ENCODE measurements around the gene QSOX2.

QSOX2 gene

GRCh38 chr9:136222166-136222905 is 23.3 kb downstream of the QSOX2 start:
- H3K4me3 ChIP-seq (ENCODE audit: low read length in 2 of 2): no peak overlapping the region
- H3K9me3 ChIP-seq (ENCODE audit: control insufficient read depth in 2 of 2, low read length in 2 of 2): no peaks in the 10 kb centered on the region
- H3K4me1 ChIP-seq (ENCODE audit: control insufficient read depth in 2 of 2, insufficient read depth in 2 of 2, low read length in 2 of 2): peaks cover 0 to 4% of the 10 kb centered on the region in 2 donors
- no peak overlapping the region for H3K9ac ChIP-seq (ENCODE audit: low read depth in 1 of 2, low read length in 2 of 2)
- H3K27ac ChIP-seq (ENCODE audit: low read depth in 2 of 2, low read length in 2 of 2): no peak overlapping the region
- H3K27me3 ChIP-seq (ENCODE audit: control insufficient read depth in 2 of 2, insufficient read depth in 2 of 2, low read length in 2 of 2): no peaks in the 10 kb centered on the region
- peaks cover 6 to 23% of the 10 kb centered on the region in 2 donors for H3K36me3 ChIP-seq (ENCODE audit: control insufficient read depth in 2 of 2, insufficient read depth in 2 of 2, low read length in 2 of 2)

- H3K27ac ChIP-seq (ENCODE audit: low read depth in 2 of 2, low read length in 2 of 2): no peak overlapping the region
- no peak overlapping the region for H3K9ac ChIP-seq (ENCODE audit: low read depth in 1 of 2, low read length in 2 of 2)
- no peak overlapping the region for H3K4me3 ChIP-seq (ENCODE audit: low read length in 2 of 2)
- no peaks in the 10 kb centered on the region for H3K27me3 ChIP-seq (ENCODE audit: control insufficient read depth in 2 of 2, insufficient read depth in 2 of 2, low read length in 2 of 2)
- no peaks in the 10 kb centered on the region for H3K4me1 ChIP-seq (ENCODE audit: control insufficient read depth in 2 of 2, insufficient read depth in 2 of 2, low read length in 2 of 2)
- H3K36me3 ChIP-seq (ENCODE audit: control insufficient read depth in 2 of 2, insufficient read depth in 2 of 2, low read length in 2 of 2): peaks cover 6 to 36% of the 10 kb centered on the region in 2 donors
- no peaks in the 10 kb centered on the region for H3K9me3 ChIP-seq (ENCODE audit: control insufficient read depth in 2 of 2, low read length in 2 of 2)
Observed at GRCh38 chr9:136220017-136220729, 25.4 kb downstream of the QSOX2 start.

- no peaks in the 10 kb centered on the region for H3K27me3 ChIP-seq (ENCODE audit: control insufficient read depth in 2 of 2, insufficient read depth in 2 of 2, low read length in 2 of 2)
- no peak overlapping the region for H3K9ac ChIP-seq (ENCODE audit: low read depth in 1 of 2, low read length in 2 of 2)
- H3K27ac ChIP-seq (ENCODE audit: low read depth in 2 of 2, low read length in 2 of 2): no peak overlapping the region
- peaks cover 8 to 43% of the 10 kb centered on the region in 2 donors for H3K36me3 ChIP-seq (ENCODE audit: control insufficient read depth in 2 of 2, insufficient read depth in 2 of 2, low read length in 2 of 2)
- no peak overlapping the region for H3K4me3 ChIP-seq (ENCODE audit: low read length in 2 of 2)
- no peaks in the 10 kb centered on the region for H3K4me1 ChIP-seq (ENCODE audit: control insufficient read depth in 2 of 2, insufficient read depth in 2 of 2, low read length in 2 of 2)
- H3K9me3 ChIP-seq (ENCODE audit: control insufficient read depth in 2 of 2, low read length in 2 of 2): no peaks in the 10 kb centered on the region
Observed at GRCh38 chr9:136219276-136219675, 26.3 kb downstream of the QSOX2 start.

DNA sequence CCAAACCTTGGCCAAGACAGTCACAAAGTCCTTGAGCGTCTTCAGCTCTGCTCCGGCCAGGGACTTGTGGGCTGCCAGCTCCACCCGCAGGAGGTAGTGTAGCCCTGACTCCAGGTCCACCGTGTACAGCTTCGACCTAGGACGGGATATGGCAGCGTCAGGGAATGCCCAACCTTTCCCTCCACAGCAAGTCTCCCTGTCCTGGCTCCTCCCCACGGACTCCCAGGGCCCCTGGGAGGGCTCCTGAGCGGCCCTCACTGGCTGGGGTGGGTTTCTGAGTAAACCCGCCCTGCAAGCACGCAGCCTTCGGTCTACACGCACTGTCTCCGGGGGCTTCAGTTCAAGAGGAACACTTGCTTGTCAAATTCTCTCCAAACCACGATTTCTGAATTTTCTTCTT is 26.9 kb downstream of the QSOX2 start:
- no peaks in the 10 kb centered on the region for H3K4me1 ChIP-seq (ENCODE audit: control insufficient read depth in 2 of 2, insufficient read depth in 2 of 2, low read length in 2 of 2)

DNA sequence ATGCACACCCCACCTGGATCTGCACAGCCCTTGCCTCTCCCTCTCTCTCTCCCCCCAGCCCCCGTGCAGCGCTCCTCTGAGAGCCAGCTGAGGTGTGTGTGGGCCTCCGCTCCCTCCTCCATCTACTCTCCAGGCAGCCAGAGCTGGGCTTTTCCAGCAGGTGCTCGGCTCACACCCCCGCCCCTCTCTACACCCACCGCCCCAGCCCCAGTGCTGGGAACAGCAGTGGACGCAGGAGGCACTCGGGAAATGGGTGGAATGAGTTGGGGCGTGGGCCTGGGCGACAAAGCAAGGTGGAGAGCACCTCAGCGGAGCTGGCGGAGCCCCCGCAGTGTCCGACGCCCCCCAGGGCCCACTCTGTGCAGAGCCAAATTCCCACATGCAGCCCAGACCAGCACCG is 27.3 kb downstream of the QSOX2 start:
- peaks cover 5 to 48% of the 10 kb centered on the region in 2 donors for H3K36me3 ChIP-seq (ENCODE audit: control insufficient read depth in 2 of 2, insufficient read depth in 2 of 2, low read length in 2 of 2)
- no peak overlapping the region for H3K4me3 ChIP-seq (ENCODE audit: low read length in 2 of 2)
- no peaks in the 10 kb centered on the region for H3K4me1 ChIP-seq (ENCODE audit: control insufficient read depth in 2 of 2, insufficient read depth in 2 of 2, low read length in 2 of 2)
- H3K27me3 ChIP-seq (ENCODE audit: control insufficient read depth in 2 of 2, insufficient read depth in 2 of 2, low read length in 2 of 2): no peaks in the 10 kb centered on the region
- no peak overlapping the region for H3K9ac ChIP-seq (ENCODE audit: low read depth in 1 of 2, low read length in 2 of 2)
- H3K27ac ChIP-seq (ENCODE audit: low read depth in 2 of 2, low read length in 2 of 2): no peak overlapping the region
- no peaks in the 10 kb centered on the region for H3K9me3 ChIP-seq (ENCODE audit: control insufficient read depth in 2 of 2, low read length in 2 of 2)

More for the DNA sequence above, 26.9 kb downstream of the QSOX2 start:
- Histone ChIP-seq H3K9me3 (ENCODE audit: control insufficient read depth in 2 of 2, low read length in 2 of 2) (no peaks in the 10 kb centered on the region), H3K36me3 (ENCODE audit: control insufficient read depth in 2 of 2, insufficient read depth in 2 of 2, low read length in 2 of 2) (peaks cover 7 to 47% of the 10 kb centered on the region in 2 donors), H3K4me3 (ENCODE audit: low read length in 2 of 2) (no peak overlapping the region), H3K9ac (ENCODE audit: low read depth in 1 of 2, low read length in 2 of 2) (no peak overlapping the region), H3K27me3 (ENCODE audit: control insufficient read depth in 2 of 2, insufficient read depth in 2 of 2, low read length in 2 of 2) (no peaks in the 10 kb centered on the region), H3K27ac (ENCODE audit: low read depth in 2 of 2, low read length in 2 of 2) (no peak overlapping the region)

DNA sequence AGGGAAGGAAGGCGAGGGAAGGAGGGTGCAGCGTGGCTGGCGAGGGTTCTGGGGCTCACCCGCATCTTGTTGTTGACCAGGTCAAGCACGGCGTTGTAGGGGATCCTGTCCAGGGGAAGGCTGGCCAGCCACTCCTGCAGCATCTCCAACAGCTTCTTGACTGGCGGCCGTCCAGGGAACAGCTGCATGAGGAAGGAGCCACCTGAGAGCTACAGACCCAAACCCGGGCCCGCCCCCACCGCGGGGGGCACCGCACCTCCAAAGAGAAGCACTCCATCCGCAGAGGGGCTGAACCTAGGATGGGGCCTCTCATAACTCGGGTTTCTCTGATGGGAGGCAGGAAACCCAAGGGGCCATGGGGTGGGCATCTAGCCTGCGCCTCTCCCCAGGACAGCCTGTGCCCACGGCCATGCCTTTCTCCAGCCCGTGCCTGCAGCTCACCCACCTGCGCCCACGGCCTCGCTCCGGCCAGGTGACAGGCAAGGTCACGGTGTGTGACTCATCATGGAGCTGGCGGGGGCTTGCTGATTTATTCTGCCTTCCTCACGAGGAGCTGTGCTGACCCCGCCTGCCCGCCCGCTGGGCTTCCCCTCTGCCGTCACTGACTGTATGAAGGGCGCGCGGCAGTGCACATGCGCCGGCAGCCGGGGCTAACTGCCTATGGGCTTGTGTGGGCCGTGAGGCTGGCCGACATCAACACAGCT is 28.9 kb downstream of the QSOX2 start:
- Histone ChIP-seq H3K36me3 (ENCODE audit: control insufficient read depth in 2 of 2, insufficient read depth in 2 of 2, low read length in 2 of 2) (peaks cover 5 to 40% of the 10 kb centered on the region in 2 donors), H3K4me1 (ENCODE audit: control insufficient read depth in 2 of 2, insufficient read depth in 2 of 2, low read length in 2 of 2) (no peaks in the 10 kb centered on the region), H3K9ac (ENCODE audit: low read depth in 1 of 2, low read length in 2 of 2) (no peak overlapping the region), H3K9me3 (ENCODE audit: control insufficient read depth in 2 of 2, low read length in 2 of 2) (no peaks in the 10 kb centered on the region), H3K4me3 (ENCODE audit: low read length in 2 of 2) (no peak overlapping the region), H3K27me3 (ENCODE audit: control insufficient read depth in 2 of 2, insufficient read depth in 2 of 2, low read length in 2 of 2) (no peaks in the 10 kb centered on the region), H3K27ac (ENCODE audit: low read depth in 2 of 2, low read length in 2 of 2) (no peak overlapping the region)

DNA sequence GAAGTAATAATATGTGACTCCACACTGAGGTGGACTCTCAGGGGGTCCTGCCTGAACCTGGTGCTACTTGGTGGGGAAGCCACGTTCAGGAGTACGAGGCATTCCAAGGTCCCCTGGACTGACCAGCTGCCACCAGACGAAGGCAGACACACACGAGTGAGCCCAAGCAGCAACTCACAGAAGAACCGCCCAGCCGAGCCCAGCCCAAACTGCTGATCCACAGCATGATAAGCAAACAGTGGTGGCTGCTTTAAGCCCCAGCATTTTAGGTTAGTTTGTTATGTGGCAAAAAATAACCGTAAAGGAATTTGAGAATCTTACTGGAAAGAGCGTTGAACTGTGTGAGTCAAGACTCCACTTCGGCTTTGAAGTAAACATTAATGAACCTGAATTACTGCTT is 31.9 kb downstream of the QSOX2 start:
- no peak overlapping the region for H3K4me3 ChIP-seq (ENCODE audit: low read length in 2 of 2)
- H3K9ac ChIP-seq (ENCODE audit: low read depth in 1 of 2, low read length in 2 of 2): no peak overlapping the region
- H3K36me3 ChIP-seq (ENCODE audit: control insufficient read depth in 2 of 2, insufficient read depth in 2 of 2, low read length in 2 of 2): peaks cover 11 to 38% of the 10 kb centered on the region in 2 donors
- no peak overlapping the region for H3K27ac ChIP-seq (ENCODE audit: low read depth in 2 of 2, low read length in 2 of 2)
- no peaks in the 10 kb centered on the region for H3K4me1 ChIP-seq (ENCODE audit: control insufficient read depth in 2 of 2, insufficient read depth in 2 of 2, low read length in 2 of 2)
- H3K27me3 ChIP-seq (ENCODE audit: control insufficient read depth in 2 of 2, insufficient read depth in 2 of 2, low read length in 2 of 2): no peaks in the 10 kb centered on the region
- no peaks in the 10 kb centered on the region for H3K9me3 ChIP-seq (ENCODE audit: control insufficient read depth in 2 of 2, low read length in 2 of 2)

DNA sequence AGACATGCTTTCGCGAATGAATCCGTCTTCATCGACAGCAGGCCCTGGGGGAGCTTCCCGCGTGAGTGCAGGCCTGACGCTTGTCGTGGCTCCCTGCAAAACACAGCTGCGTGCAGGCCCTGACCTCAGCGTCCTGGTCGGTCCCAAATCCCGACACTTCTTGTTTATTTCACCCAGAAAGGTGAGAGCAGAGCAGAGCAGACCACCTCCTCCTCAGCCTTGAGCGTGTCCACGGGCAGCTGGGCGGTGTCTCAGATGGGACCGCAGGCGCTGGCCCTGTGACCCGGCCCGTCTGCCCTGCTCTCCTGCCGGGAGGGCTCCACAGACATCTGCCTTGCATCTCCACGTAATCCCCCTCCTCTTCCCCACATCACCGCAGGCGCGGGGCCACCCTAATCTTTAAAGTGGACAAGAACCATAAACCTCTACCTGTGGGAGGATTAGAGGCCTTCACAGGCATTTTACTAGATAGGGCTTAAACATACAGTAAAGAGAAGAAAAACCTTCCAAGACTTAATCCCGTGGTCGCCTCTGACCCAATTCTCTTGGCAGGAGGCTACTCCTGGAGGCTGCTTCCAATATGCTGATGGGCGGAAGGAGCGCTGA is 33.2 kb downstream of the QSOX2 start:
- no peaks in the 10 kb centered on the region for H3K27me3 ChIP-seq (ENCODE audit: control insufficient read depth in 2 of 2, insufficient read depth in 2 of 2, low read length in 2 of 2)
- no peak overlapping the region for H3K4me3 ChIP-seq (ENCODE audit: low read length in 2 of 2)
- H3K4me1 ChIP-seq (ENCODE audit: control insufficient read depth in 2 of 2, insufficient read depth in 2 of 2, low read length in 2 of 2): no peaks in the 10 kb centered on the region
- H3K27ac ChIP-seq (ENCODE audit: low read depth in 2 of 2, low read length in 2 of 2): no peak overlapping the region
- no peak overlapping the region for H3K9ac ChIP-seq (ENCODE audit: low read depth in 1 of 2, low read length in 2 of 2)
- H3K36me3 ChIP-seq (ENCODE audit: control insufficient read depth in 2 of 2, insufficient read depth in 2 of 2, low read length in 2 of 2): peaks cover 11 to 36% of the 10 kb centered on the region in 2 donors
- no peaks in the 10 kb centered on the region for H3K9me3 ChIP-seq (ENCODE audit: control insufficient read depth in 2 of 2, low read length in 2 of 2)

DNA sequence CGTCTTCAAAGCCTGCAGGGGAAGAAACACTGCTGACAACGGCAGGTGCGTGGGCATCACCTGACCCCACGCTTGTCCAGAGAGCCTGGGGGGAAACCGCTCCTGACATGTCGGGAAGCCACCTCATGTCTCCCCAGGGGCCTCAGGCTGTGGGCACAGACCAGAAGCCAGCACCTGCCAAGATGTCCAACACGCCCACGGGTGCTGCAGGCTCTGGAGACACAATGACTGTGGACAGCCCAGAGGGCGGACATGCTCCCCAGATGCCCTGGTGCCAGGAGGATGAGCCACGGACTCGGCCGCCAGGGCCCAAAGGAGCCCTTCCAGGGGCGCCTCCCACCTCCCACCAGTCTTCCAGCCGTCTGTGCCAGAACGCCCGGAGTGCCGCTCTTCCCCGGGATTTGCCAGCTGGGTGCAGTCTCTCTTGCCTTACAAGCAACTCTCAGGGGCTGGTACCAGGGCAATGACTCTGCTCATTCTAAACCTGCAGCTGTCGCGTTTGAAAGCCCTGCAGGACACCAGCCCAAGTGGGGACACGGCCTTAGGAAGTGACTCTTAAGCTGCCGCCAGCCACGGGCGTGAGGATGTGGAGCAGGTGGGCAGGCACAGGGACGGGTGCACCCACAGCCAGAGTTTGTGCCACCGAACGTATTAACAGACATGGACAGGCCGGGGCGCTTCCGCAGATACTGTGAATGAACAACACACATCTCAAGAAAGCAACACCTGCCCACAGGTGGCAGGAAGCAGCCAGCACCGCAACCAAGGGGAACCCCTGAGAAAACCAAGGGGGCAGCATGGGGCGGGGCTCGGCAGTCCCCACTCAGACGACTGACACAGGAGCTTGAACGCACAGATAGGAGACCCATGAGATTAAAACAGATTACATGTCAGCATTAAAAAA is 33.9 kb downstream of the QSOX2 start:
- Histone ChIP-seq H3K27ac (ENCODE audit: low read depth in 2 of 2, low read length in 2 of 2) (no peak overlapping the region), H3K4me1 (ENCODE audit: control insufficient read depth in 2 of 2, insufficient read depth in 2 of 2, low read length in 2 of 2) (no peaks in the 10 kb centered on the region), H3K27me3 (ENCODE audit: control insufficient read depth in 2 of 2, insufficient read depth in 2 of 2, low read length in 2 of 2) (no peaks in the 10 kb centered on the region), H3K4me3 (ENCODE audit: low read length in 2 of 2) (no peak overlapping the region), H3K36me3 (ENCODE audit: control insufficient read depth in 2 of 2, insufficient read depth in 2 of 2, low read length in 2 of 2) (peaks cover 11 to 33% of the 10 kb centered on the region in 2 donors), H3K9me3 (ENCODE audit: control insufficient read depth in 2 of 2, low read length in 2 of 2) (no peaks in the 10 kb centered on the region), H3K9ac (ENCODE audit: low read depth in 1 of 2, low read length in 2 of 2) (no peak overlapping the region)

Measured in mucosa of rectum (tissue), 2 donors.